ENCODE measurements around the gene ANTXRL.

DNA sequence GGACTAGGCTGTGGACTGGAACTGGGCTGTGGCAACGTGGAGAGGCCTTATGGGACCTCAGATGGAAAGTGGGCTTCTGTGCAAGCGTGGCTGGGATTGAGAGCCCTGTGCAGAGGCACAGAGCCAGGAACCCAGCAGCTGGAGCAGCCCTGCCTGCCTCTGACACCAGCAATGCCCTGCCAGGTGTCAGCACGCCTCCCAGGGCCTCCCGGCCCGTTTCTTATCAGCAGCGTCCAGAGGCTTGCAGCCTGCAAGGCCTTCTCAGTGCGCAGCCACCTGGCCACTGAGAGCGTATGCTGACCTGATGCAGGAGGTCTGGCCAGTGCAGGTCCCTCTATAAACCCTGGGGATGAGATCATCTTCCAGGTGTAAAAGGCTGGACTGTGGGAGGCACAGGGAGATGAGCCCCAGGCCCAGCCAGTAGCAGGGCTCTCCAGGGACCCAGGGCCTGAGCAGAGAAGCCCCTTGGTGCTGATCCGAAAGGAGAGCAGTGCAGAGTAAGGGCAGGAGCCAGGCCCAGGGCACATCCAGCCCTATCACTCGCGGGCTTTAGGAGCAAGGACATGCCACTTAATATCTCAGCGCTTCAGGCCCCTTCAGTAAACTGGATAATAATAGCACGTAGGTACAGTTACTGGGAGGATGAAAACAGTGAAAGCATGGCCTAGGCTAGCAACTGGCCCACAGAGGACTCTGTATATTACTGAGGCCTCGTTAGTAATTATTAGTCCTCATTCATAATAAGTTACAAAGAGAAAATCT lies 38.8 kb upstream of the ANTXRL start:
- TF ChIP-seq CTCF (IDR thresholded peaks at IDR 0.05) (no peak), POLR2A (IDR thresholded peaks at IDR 0.05) (no peak)

Measured in uterus (tissue), 2 donors.